Keratinocyte (primary cell): ENCODE measurements around the gene LEKR1. TPM values are rescaled to one million over a fixed set of nuclear protein-coding genes. Genes with fewer than 3 reads are reported as not detected.
A peak's percentile ranks its signal among the peaks of the same experiment; 100 is the strongest.
"Not testable (repeated sequence)": the region's sequence is repeated elsewhere in the genome, so short reads cannot be mapped to it uniquely, and the experiment has no call there.

ENCODE experiments used
- DNase-seq: peaks from one replicate; pipeline ENCODE4 v3.0.0-alpha.2; 2011; ENCODE audit warnings: low read depth, missing footprints, low spot score
- FAIRE-seq: peaks from 2 replicates; lab custom pipeline; 2011; peaks lifted over from hg19 to GRCh38; lab: Jason Lieb, UNC
- H2AFZ ChIP-seq: 2 replicates; pipeline ENCODE4 v1.6.0; 2012; ENCODE audit warnings: low read length, control low read depth, inconsistent platforms; ENCODE audit not compliant: control insufficient read depth
- H3K27ac ChIP-seq: 2 replicates; pipeline ENCODE4 v1.5.1; 2011; ENCODE audit warnings: low read length; ENCODE audit not compliant: control insufficient read depth, insufficient read depth
- H3K27me3 ChIP-seq: 3 replicates; pipeline ENCODE4 v1.6.0; 2011; ENCODE audit warnings: low read length; ENCODE audit not compliant: control insufficient read depth, insufficient read depth; ENCODE audit errors: extremely low read depth
- H3K36me3 ChIP-seq, 2 experiments: 2 replicates in 1 of 2; 3 replicates in 1 of 2; pipeline ENCODE4 v1.5.1; 2011; ENCODE audit warnings: low read length in 2 of 2, mild to moderate bottlenecking in 1 of 2; ENCODE audit not compliant: control insufficient read depth in 2 of 2, insufficient read depth in 2 of 2; ENCODE audit errors: extremely low read depth in 1 of 2
- H3K4me1 ChIP-seq: 3 replicates; pipeline ENCODE4 v1.5.1; 2011; ENCODE audit warnings: low read length; ENCODE audit not compliant: control insufficient read depth, insufficient read depth; ENCODE audit errors: extremely low read depth
- H3K4me2 ChIP-seq: 3 replicates; pipeline ENCODE4 v1.6.0; 2011; ENCODE audit warnings: low read depth, low read length; ENCODE audit not compliant: control insufficient read depth, insufficient read depth; ENCODE audit errors: extremely low read depth
- H3K4me3 ChIP-seq, 3 experiments: fragments of 200-600 bp in 1 of 3; sonication (generic) in 1 of 3; 2 replicates in 2 of 3; 3 replicates in 1 of 3; pipeline ENCODE4 v1.5.1; 2011 to 2016; ENCODE audit warnings: low read length in 3 of 3, mild to moderate bottlenecking in 3 of 3, control low read depth in 2 of 3, inconsistent platforms in 1 of 3, low read depth in 1 of 3, mixed read lengths in 1 of 3, mixed run types in 1 of 3, moderate library complexity in 1 of 3; ENCODE audit not compliant: control insufficient read depth in 2 of 3, insufficient read depth in 2 of 3; ENCODE audit errors: extremely low read depth in 1 of 3
- H3K79me2 ChIP-seq: 2 replicates; pipeline ENCODE4 v1.6.0; 2012; ENCODE audit warnings: low read length; ENCODE audit not compliant: control insufficient read depth, insufficient read depth
- H3K9ac ChIP-seq: 3 replicates; pipeline ENCODE4 v1.6.0; 2011; ENCODE audit warnings: low read length; ENCODE audit not compliant: control insufficient read depth, insufficient read depth; ENCODE audit errors: extremely low read depth
- H3K9me1 ChIP-seq: 3 replicates; pipeline ENCODE4 v1.6.0; 2011; ENCODE audit warnings: low read length; ENCODE audit not compliant: control insufficient read depth, insufficient read depth; ENCODE audit errors: extremely low read depth
- H3K9me3 ChIP-seq: 2 replicates; pipeline ENCODE4 v1.5.1; 2012; ENCODE audit warnings: low read depth, low read length; ENCODE audit not compliant: control insufficient read depth
- H4K20me1 ChIP-seq: 3 replicates; pipeline ENCODE4 v1.6.0; 2011; ENCODE audit warnings: low read length; ENCODE audit not compliant: control insufficient read depth, insufficient read depth; ENCODE audit errors: extremely low read depth
- EZH2 ChIP-seq: IDR thresholded peaks from one replicate; pipeline ENCODE4 v1.6.1; 2012; ENCODE audit warnings: inconsistent platforms, mild to moderate bottlenecking, low read length, moderate library complexity
- dilution Hi-C: fragments of 300-500 bp; cut with MboI; formaldehyde crosslinking; loops from one replicate; pipeline ENCODE4 v1.7.0; 2020; ENCODE audit warnings: low sequenced_read_pairs; ENCODE audit not compliant: extremely low pct_ligation_motif_present
- polyA plus RNA-seq, 5 experiments: library from polyadenylated mRNA; depleted of rRNA in 3 of 5; stranded (reverse) in 3 of 5; stranded (forward) in 1 of 5; unstranded in 1 of 5; fragments of >200 nt; gene quantifications; 1 replicate in 1 of 5; 2 replicates in 3 of 5; 3 replicates in 1 of 5; pipeline versions ENCODE4 v1.2.1 to v1.2.3, GENCODE V29; 2011 to 2012; ENCODE audit warnings: missing spikeins in 2 of 5, low read depth in 1 of 5, low replicate concordance in 1 of 5
- TF ChIP-seq, protein P1 (sequence below), 3 experiments: IDR thresholded peaks in 1 of 3; conservative IDR thresholded peaks in 1 of 3; optimal IDR thresholded peaks in 1 of 3; 2 replicates in 2 of 3; 3 replicates in 1 of 3; pipeline versions ENCODE3 to v1.5.1; 2011; ENCODE audit warnings: low read length in 3 of 3, mild to moderate bottlenecking in 3 of 3, moderate library complexity in 2 of 3, control low read depth in 1 of 3, inconsistent platforms in 1 of 3; ENCODE audit not compliant: insufficient read depth in 2 of 3; ENCODE audit errors: extremely low read depth in 1 of 3

Gene LEKR1
- polyA plus RNA-seq, 1 donor (not counting 4 experiments of a cell fraction or from before 2014, with no cell fraction given): 0.63 TPM

DNA sequence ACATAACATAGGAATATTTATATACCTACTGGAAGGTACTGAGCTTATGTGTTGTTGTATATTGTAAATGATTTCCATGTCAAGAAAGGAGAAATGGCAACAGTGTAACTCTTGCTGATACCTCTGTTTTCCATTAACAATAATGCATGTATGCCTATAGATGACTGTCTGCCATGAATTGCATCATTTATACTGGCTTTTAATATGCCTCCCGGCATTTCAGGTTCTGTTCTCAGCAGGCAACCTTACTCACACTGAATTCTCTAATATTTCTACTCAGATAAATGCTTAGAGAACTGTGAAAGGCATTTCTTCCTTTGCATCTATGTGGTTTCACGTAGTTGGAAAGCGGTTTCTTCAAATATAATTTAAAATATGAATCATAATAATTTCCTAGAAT, 41.8 kb downstream of the LEKR1 start:
- no peaks in the 10 kb centered on the region for H3K9me1 ChIP-seq
- H3K27me3 ChIP-seq: no peaks in the 10 kb centered on the region
- TF ChIP-seq, protein P1, sequence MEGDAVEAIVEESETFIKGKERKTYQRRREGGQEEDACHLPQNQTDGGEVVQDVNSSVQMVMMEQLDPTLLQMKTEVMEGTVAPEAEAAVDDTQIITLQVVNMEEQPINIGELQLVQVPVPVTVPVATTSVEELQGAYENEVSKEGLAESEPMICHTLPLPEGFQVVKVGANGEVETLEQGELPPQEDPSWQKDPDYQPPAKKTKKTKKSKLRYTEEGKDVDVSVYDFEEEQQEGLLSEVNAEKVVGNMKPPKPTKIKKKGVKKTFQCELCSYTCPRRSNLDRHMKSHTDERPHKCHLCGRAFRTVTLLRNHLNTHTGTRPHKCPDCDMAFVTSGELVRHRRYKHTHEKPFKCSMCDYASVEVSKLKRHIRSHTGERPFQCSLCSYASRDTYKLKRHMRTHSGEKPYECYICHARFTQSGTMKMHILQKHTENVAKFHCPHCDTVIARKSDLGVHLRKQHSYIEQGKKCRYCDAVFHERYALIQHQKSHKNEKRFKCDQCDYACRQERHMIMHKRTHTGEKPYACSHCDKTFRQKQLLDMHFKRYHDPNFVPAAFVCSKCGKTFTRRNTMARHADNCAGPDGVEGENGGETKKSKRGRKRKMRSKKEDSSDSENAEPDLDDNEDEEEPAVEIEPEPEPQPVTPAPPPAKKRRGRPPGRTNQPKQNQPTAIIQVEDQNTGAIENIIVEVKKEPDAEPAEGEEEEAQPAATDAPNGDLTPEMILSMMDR (optimal IDR thresholded peaks at IDR 0.05 in 1 of 3, IDR thresholded peaks at IDR 0.05 in 1 of 3, conservative IDR thresholded peaks at IDR 0.05 in 1 of 3; ENCODE audit: extremely low read depth in 1 of 3, insufficient read depth in 2 of 3, low read length in 3 of 3): no peak
- TF ChIP-seq EZH2: no peak
- no peak overlapping the region for H2AFZ ChIP-seq
- dilution Hi-C loops: no loop called here
- H3K9me3 ChIP-seq: no peaks in the 10 kb centered on the region
- H3K79me2 ChIP-seq: no peaks in the 10 kb centered on the region
- no peak overlapping the region for H3K9ac ChIP-seq
- H3K4me1 ChIP-seq: no peaks in the 10 kb centered on the region
- no peaks in the 10 kb centered on the region for H3K36me3 ChIP-seq
- FAIRE-seq: peak; percentile 5
- H3K4me2 ChIP-seq: no peak overlapping the region
- H3K4me3 ChIP-seq: no peak overlapping the region
- DNase-seq: no peak
- no peak overlapping the region for H3K27ac ChIP-seq
- no peaks in the 10 kb centered on the region for H4K20me1 ChIP-seq

GRCh38 chr3:156873906-156874305, 47.8 kb downstream of the LEKR1 start:
- FAIRE-seq: no peak
- Histone ChIP-seq H3K4me2 (no peak overlapping the region), H3K4me1 (no peaks in the 10 kb centered on the region), H2AFZ (no peak overlapping the region), H3K9me1 (no peaks in the 10 kb centered on the region), H3K36me3 (no peaks in the 10 kb centered on the region), H3K27me3 (no peaks in the 10 kb centered on the region), H3K9me3 (no peaks in the 10 kb centered on the region), H4K20me1 (no peaks in the 10 kb centered on the region), H3K9ac (no peak overlapping the region), H3K4me3 (no peak overlapping the region), H3K79me2 (no peaks in the 10 kb centered on the region), H3K27ac (no peak overlapping the region)
- dilution Hi-C loops: no loop called here
- no peak for DNase-seq
- TF ChIP-seq, protein P1 (optimal IDR thresholded peaks at IDR 0.05 in 1 of 3, IDR thresholded peaks at IDR 0.05 in 1 of 3, conservative IDR thresholded peaks at IDR 0.05 in 1 of 3; ENCODE audit: extremely low read depth in 1 of 3, insufficient read depth in 2 of 3, low read length in 3 of 3): no peak
- TF ChIP-seq EZH2: no peak

DNA sequence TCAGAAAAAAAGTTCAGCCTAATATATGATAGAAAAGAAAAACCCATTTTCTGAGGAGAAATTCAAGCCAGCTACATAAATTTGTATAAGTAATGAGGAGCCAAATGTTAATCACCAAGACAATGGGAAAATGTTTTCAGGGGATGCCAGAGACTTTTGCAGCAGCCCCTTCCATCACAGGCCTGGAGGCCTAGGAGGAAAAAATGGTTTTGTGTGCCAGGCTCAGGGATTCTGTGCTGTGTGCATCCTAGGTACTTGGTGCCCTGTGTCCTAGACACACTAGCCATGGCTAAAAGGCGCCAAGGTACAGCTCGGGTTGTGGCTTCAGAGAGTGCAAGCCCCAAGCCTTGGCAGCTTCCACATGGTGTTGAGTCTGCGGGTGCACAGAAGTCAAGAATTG, 53.3 kb downstream of the LEKR1 start:
- DNase-seq, H3K79me2 ChIP-seq, H3K27me3 ChIP-seq, H3K4me1 ChIP-seq, H3K9ac ChIP-seq, H2AFZ ChIP-seq, H3K4me3 ChIP-seq, H3K9me1 ChIP-seq, FAIRE-seq, H3K4me2 ChIP-seq, dilution Hi-C loops, H3K9me3 ChIP-seq, H4K20me1 ChIP-seq, H3K27ac ChIP-seq, H3K36me3 ChIP-seq: not testable (repeated sequence)
